ENCODE results near the gene DDC. TPM values are rescaled to one million over a fixed set of nuclear protein-coding genes. Genes with fewer than 3 reads are reported as not detected.

The DDC gene
- total RNA-seq, 2 donors from 2014 or later, result not detected

DNA sequence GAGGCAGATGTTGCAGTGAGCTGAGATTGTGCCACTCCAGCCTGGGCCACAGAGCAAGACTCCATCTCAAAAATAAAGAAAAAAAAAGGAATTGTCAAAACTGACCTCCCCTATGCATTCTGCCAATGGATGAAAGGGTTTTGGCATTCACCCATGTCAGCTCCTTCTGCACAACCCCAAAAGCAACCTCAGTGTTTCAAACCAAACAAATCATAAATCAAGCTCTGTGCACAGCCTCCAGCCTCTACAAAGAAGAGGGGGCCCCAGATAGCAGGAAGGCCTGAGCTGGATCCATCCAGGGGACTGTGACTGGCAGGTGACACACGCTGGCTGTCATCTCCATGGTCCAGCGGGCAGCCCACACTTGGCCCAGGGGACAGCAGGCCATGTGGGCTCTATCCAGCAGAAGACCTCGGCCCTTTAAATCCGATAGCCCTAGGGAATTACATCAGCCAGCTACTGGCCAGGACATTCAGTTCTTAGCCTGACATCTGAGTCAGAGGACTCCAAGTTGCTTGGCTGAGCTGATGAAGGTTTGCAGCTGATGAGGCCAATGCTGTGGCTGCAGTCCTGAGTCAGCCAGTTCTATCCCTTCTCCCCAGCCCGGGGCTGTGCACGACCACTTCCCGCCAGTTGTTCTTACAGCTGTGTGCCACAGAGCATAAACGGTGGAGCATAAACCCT lies 63.1 kb downstream of the DDC start:
- peak; percentile 88 for DNase-seq (ENCODE audit: low spot score)
- intact Hi-C loops (cut with DNase I), result no loop called here

DNA sequence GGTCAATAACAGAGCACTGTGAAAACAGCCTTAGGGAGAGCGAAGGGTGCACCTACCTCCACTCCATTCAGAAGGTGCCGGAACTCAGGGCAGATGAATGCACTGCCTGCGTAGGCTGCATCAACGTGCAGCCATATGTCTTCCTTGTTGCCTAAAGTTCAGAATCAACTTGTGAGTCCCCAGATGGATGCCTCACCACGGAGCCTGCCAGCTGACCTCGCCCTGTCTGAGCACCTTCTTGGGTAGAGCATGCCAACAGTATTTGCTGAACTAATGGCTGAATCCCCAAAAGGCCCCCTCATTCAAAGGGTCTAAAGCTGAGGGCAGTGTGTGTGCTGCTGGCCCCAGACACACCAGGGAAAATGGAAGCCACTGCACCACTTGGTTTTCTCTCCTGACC lies 66.1 kb downstream of the DDC start:
- no peak for DNase-seq (ENCODE audit: low spot score)
- intact Hi-C loops (cut with DNase I), result no loop called here

DNA sequence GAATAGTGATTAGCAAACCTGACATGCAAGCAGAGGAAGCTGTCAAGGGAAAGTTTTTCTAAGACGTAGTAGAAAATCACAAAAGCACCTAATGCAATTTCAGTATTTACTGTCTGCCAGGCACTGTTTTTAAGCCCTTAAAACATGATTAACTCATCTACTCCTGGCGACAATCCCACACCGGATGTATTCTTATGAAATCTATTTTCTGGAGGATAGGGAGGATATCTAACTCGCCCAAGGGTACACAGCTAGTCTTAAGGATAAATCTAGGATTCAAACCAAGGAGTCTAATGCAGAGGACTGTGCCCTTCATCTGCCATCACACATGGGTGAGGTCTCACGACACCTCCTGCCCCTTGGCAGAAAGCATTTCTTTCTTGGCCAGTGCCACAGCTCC lies 67.2 kb downstream of the DDC start:
- no peak for DNase-seq (ENCODE audit: low spot score)
- intact Hi-C loops (cut with DNase I), result no loop called here

DNA sequence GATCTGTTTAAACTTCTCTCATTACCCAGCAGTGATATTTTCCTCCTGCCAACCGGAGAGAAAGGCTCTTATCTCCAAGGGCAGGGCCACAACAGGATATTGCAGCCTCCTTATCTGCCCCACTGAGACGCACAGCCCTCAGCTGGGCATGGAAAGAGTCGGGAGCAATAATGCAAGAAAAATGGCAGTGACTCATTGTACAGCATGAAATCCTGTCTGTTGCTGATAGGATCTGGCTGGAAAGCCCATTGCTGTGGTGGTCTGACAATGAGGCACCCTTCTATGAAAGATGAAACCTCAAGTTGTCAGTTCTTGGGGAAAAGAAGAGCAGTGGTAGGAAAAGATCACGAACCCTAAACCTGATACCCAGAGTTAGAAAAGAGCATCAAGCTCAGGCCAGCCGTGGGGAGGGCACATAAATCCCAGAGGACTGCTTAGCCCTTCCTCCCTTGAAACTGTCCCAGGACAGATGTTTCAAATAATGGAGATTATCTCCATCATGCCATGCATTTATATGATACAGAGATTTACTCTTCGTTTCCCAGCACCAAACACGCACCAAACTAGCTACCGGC lies 68.0 kb downstream of the DDC start:
- intact Hi-C loops (cut with DNase I), result no loop called here

DNA sequence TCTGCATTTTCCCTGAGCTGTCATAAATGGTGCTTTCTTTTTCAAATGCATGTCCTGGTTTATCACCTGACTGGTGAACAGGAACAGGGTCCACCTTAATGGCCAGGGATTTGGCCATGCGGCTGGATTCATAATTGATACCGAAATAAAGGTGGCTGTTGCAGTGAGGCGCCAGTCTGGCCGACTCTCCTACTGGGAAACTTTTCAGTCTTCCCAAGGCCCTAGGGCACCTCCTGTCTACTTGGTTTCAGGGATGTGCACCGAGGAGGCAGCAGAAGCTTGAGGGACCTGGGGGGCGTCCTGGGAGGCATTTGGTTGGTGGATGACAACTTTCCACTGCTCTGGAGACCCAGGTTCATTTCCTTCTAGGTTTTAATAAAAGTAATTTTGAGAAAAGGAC lies 68.6 kb downstream of the DDC start:
- intact Hi-C loops (cut with DNase I), result no loop called here
- DNase-seq (ENCODE audit: low spot score), result no peak

More for the DNA sequence above, 68.0 kb downstream of the DDC start:
- DNase-seq (ENCODE audit: low spot score), result no peak

DNA sequence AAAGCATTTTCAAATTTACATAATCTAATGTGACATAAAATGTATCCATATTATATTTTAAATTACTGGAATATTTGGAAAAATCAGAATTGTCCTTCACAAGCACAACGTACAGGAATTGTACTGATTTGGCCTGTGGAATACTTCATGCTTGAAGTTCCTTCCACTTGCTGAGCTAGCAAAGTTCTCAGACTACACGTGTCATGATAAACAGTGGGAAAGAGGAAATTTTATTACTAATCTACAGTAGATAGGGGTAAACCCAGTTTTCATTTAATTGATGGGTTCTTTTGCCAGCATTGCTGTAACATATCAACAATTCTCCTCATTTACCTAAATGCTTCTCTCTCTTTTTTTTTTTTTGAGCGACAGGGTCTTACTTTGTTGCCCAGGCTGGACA lies 69.5 kb downstream of the DDC start:
- intact Hi-C loops (cut with DNase I), result no loop called here
- DNase-seq (ENCODE audit: low spot score), result no peak

DNA sequence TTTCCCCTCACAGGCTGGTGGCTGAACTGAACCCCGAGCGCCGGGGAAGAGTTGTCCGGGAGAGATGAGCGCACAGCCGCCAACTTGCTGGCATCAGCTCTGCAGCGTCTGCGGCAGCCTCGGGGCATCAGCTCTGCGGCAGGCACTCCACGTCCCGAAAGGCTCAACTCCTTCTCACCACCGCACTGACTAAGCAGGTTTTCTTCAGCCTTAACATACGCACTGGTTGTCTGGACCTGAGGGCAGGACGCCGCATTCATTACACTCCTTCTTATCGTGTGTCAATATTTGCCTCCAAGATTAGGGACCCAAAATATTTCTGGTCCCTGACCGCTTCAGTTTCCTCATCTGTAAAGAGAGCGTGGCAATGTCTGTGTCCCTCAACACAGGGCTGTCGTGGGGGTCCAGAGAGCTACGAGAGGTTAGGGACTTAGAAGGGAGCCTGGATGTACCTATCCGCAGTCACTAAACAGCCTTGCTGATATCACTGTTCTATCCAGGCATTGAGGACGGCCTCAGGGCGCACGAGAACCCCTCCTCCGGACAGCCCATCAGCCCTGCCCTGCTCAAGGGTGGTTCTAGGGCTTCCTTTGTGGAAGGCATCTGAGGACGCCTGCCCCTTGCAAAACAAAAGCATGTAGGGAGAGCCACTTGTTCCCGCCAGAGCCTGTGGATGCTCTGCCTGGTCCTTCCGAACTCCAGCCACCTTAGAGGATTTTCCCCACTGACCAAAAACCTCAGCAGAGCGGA lies 72.3 kb downstream of the DDC start:
- intact Hi-C loops (cut with DNase I), result no loop called here

DNA sequence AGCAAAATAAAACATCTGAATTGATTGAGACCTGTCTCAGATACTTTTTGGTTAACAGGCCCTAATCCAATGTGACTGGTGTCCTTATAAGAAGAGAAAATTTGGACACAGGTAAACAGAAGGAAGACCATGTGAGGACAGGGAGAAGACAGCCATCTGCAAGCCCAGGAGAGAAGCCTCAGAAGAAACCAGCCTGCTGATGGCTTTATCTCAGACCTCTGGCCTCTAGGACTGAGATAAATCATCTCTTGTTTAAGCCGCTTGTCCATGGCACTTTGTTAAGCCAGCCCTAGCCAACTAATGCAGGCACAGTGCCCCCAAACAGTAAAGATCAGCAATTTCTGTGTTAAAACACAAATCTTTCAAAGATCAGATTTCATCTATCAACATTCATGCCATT lies 73.3 kb downstream of the DDC start:
- intact Hi-C loops (cut with DNase I), result no loop called here
- no peak for DNase-seq (ENCODE audit: low spot score)

More for the DNA sequence above, 72.3 kb downstream of the DDC start:
- no peak for DNase-seq (ENCODE audit: low spot score)

DNA sequence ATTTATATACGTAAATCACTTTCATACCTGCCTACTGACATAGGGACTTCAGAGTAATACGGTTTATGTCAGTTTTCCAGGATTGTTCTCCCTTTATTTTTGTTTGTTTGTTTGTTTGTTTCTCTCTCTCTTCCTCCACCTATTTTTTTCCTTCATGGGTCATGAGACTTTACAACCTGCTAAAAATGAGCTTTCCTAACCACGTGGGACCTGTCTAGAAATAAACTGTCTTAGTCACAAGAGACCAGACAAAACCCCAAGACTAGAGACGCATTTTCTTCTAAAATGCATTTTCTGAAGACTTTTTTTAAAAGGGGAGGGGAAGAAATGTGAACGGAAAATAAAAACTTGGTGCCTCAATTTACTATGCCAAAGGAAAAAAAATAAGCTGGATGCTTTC lies 74.0 kb downstream of the DDC start:
- no peak for DNase-seq (ENCODE audit: low spot score)
- intact Hi-C loops (cut with DNase I), result no loop called here

DNA sequence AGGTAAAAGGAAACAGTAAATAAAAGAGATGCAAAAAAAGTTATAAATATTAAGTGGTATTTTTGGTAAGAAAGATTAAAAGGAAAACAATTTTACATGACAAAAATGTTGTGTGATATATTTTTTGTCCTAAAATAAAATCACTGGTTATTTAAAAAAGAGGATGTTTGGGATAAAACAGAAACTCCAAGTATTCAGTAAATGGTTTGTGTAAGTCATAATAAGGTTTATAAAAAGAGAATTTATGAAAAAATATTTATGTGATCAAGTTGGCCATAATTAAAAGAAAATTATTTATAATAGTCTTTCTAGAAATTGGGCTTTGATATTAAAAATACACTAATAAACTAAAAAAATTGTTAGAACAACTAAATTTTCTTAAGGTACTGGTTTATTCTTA lies 76.8 kb downstream of the DDC start:
- no peak for DNase-seq (ENCODE audit: low spot score)
- intact Hi-C loops (cut with DNase I), result no loop called here

DNA sequence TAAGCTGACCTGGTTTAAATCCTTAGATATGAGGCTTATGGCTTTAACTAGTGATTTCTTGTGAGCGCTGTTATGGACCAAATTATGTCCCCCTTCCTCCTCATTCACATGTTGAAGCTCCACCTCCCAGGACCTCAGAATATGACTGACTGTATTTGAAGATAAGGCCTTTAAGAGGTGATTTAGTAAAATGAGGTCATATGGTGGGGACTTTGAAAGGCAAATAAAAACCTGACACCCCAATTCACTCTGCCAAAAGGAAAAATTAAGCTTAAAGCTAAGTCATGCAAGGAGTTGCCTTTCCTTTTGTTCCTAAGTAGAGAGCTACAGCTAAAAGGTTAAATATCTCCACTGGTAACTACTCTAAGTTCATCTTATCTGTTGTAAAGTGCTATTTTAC lies 78.7 kb downstream of the DDC start:
- DNase-seq (ENCODE audit: low spot score), result no peak
- intact Hi-C loops (cut with DNase I), result no loop called here

DNA sequence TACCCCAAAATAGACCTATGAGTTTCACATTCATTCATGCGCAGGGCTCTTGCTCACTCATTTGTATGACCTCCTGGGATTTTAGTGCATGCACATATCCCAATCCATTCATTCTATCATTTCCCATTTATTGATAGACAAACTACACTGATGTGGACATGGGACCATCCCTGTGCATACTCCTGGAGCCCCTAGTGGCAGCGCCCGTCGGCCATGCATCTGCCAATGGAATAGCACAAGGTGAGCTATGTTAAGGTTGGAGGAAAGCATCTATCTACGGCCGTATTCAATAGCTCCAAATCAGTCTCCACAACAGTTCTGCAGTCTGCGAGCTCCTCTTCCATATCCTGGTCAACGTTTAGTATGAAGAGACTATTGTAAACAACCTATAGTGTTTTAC lies 83.3 kb downstream of the DDC start:
- DNase-seq (ENCODE audit: low spot score), result no peak
- intact Hi-C loops (cut with DNase I), result no loop called here

DNA sequence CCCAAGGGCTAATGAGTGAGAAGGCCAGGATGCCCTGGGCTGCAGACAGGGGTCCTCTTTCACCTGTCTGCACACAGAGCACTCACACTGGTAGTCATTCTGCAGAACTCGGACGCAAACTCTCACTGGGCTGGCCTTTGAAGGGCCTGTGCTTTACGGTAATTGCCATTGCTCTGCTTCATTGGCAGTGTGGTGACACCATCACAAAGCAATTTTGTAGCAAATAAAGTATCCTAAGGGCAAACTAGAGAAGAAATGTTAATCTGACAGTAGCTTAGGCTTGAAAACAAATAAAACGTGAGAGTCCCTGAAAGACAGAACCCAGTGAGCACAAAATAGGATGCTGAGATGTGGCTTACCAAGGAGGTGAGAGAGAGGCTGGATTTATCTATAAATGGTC lies 84.4 kb downstream of the DDC start:
- intact Hi-C loops (cut with DNase I), result no loop called here
- DNase-seq (ENCODE audit: low spot score), result no peak

DNA sequence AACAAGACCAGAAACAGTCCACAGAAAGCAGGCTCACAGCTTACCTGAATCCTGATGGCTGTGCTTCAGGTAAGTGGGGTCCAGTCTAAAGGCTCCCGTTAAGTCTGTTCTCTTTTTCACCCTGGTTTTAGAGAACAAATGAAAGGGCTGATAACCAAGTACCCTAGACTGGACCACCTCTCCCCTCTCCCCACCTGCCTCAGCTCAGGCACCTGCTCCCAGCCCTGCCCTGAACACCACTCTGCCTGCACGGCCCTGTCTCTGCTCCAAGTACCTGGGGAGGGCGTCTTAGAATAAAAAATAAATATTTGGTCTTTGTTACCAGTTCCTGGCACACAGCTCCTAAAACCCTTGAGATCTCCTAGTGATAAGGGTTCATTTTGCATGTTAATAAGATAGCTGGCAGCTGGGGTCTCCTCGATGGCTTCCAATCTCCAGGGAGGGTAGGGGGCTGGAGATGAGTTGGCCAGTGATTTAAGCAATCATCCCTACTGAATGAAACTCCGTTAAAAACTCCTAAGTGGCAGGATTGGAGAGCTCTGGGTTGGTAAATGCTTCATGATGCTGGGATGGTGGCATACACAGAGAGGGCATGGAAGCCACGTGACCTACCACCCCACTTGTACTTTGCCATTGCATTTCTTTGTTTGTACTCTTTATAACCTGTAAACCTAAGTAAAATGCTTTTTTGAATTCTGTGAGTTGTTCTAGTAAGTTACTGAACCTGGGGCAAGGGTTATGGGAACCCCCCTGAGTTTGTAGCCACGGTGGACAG lies 85.3 kb downstream of the DDC start:
- intact Hi-C loops (cut with DNase I), result loop anchor here (10.0 kb wide), 2 partner anchors 195 to 585 kb away; no protein-coding TSS in a partner anchor
- DNase-seq (ENCODE audit: low spot score), result no peak

DNA sequence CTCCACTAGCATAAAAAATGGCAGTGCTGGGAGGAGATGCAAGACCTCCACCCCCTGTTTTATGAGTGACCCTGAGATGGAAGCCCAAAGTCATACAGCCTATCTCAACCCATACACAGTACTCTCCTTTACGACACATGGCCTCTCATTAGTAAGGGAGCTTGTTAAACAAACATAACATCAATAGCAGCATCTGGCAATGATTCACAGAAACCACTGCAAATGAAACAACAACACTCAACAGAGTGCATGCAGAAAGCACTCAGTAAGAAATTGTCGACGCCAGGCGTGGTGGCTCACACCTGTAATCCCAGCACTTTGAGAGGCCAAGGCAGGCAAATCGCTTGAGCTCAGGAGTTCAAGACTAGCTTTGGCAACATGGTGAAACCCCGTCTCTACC lies 87.6 kb downstream of the DDC start:
- intact Hi-C loops (cut with DNase I), result loop anchor here (10.0 kb wide), 2 partner anchors 197 to 587 kb away; no protein-coding TSS in a partner anchor
- DNase-seq (ENCODE audit: low spot score), result no peak

DNA sequence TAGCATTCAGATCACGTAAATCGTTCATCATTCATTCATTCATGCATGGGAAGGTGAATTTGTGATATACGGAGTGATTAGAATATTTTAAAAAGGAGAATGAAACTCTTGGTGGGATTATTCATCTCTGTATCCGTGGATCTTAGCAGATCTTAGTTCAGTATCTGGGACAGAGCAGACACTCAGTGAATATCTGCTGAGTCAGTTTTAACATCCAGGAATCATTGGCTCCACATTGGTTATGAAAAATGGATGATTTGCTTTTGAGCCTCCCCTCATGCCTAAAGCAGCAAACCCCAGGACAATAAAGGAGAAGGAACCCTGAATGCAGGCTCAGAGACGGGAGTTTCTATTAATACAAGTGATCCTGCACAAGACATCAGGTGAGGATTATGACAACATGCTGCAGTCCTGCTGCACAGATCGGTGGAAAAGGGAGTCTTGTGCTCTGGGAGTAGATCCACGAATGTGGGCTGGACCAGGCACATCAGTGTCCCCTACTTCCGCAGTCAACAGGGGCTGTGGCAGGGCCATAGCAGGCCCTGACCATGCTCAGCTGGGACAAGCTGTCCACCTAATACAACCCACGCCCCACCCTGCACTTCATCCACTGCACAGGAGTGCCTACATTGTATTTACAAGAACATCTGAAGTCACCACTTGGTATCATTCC lies 88.1 kb downstream of the DDC start:
- intact Hi-C loops (cut with DNase I), result loop anchor here (10.0 kb wide), 2 partner anchors 198 to 588 kb away; no protein-coding TSS in a partner anchor
- no peak for DNase-seq (ENCODE audit: low spot score)

DNA sequence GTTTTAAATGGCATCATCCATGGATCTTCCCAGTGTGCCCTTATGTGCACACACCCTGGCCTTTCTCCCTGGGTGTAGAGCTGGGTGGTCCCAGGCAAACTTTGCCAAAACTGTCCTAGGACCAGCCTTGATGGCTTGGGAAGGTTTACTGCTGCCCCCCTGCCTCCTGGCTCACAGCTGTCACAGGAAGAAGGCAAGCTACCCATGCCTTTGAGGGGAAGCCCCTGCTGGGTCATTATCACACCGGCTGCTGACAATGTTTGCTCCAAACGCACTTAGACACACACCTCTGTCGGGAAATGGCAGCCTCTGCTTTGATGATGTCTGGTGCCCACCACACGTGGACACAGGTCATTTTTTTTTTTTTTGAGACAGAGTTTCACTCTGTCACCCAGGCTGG lies 89.9 kb downstream of the DDC start:
- intact Hi-C loops (cut with DNase I), result loop anchor here (10.0 kb wide), 2 partner anchors 199 to 589 kb away; no protein-coding TSS in a partner anchor

DNA sequence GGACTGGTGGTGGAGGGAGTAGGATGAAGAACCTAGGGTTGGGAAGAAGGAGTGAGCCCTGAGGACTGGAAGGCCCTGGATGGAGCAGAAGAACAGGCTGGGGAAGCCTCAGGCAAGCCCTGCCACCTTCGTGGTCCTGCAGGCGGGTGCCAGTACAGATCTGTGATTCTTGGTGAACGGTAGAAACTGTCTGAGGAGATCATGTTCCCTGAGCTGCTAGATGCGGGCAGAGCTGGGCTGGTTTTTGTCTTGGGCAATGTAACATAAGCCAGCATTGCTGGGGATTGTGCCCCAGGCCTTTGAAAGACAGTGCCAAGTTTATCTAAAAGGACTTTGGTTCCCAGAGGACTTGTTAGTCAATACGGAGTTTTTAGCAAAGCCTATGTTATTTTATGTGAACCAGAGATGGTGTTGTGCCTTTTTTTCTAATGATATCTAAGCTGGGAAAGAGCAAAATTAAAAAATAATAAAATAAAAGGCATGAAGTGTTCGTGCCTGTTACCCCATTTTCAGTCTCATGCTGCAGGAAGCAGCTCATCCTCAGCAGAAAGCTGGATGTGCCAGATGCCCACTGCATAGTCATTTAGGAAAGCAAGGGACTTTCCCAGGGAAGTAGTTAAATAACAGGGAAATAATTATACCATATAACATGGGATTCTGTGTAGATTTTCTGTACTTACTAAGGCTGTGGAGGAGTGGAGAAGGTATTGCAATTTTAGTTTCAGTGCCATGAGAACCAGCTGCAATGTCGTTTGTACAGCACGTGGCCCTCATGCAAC lies 90.6 kb downstream of the DDC start:
- intact Hi-C loops (cut with DNase I), result loop anchor here (10.0 kb wide), 2 partner anchors 200 to 590 kb away; no protein-coding TSS in a partner anchor
- DNase-seq (ENCODE audit: low spot score), result no peak

More for the DNA sequence above, 89.9 kb downstream of the DDC start:
- DNase-seq (ENCODE audit: low spot score), result no peak

Measured in posterior vena cava (tissue), 2 donors.